Type B pancreatic cell (in vitro differentiated cells): ENCODE results near the gene ESR2. TPM values are rescaled to one million over a fixed set of nuclear protein-coding genes. Genes with fewer than 3 reads are reported as not detected.

ENCODE experiments used
- DNase-seq: peaks from one replicate; pipeline ENCODE4 v3.0.0; 2021; ENCODE audit warnings: mixed read lengths; ENCODE audit not compliant: unreplicated experiment; ENCODE audit errors: extremely low spot score
- H3K27ac Mint-ChIP-seq: 2 replicates; pipeline ENCODE4 v1.8.0; 2021; ENCODE audit warnings: mild to moderate bottlenecking, mixed read lengths
- H3K27me3 Mint-ChIP-seq: 2 replicates; pipeline ENCODE4 v1.8.0; 2021; ENCODE audit warnings: mixed read lengths
- H3K36me3 Mint-ChIP-seq: 2 replicates; pipeline ENCODE4 v1.8.0; 2021; ENCODE audit warnings: mixed read lengths
- H3K4me1 Mint-ChIP-seq: one replicate; pipeline ENCODE4 v1.8.0; 2021; ENCODE audit warnings: mixed read lengths; ENCODE audit not compliant: unreplicated experiment
- H3K4me3 Mint-ChIP-seq: 2 replicates; pipeline ENCODE4 v1.8.0; 2021; ENCODE audit warnings: mild to moderate bottlenecking, mixed read lengths
- H3K9me3 Mint-ChIP-seq: 2 replicates; pipeline ENCODE4 v1.8.0; 2021; ENCODE audit warnings: mixed read lengths
- CTCF ChIP-seq: fragments of 200-600 bp; sonication (generic); conservative IDR thresholded peaks from 2 replicates; pipeline ENCODE4 v1.5.0; 2021; ENCODE audit warnings: antibody characterized with exemption, mild to moderate bottlenecking
- total RNA-seq: library from RNA; stranded (reverse); gene quantifications from 2 replicates; pipeline ENCODE4 v1.2.1, GENCODE V29; 2021; ENCODE audit warnings: low replicate concordance

The ESR2 gene
- total RNA-seq, 1 donor from 2014 or later, result 0.53 TPM

DNA sequence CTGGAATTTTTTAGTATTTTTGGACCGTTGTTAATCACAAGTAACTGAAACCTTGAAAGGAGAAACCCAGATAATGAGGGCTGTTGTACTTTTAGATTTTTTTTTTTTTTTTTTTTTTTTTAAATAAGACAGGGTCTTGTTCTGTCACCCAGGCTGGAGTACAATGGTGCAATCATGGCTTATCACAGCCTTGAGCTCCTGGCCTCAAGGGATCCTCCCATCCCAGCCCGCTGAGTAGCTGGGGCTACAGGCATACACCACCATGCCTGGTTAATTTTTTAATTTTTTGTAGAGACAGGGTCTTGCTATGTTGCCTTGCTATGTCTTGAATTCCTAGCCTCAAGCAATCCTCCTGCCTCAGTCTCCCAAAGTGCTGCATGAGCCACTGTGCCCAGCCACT is 229.7 kb downstream of the ESR2 start:
- TF ChIP-seq CTCF, result no peak
- Mint-ChIP-seq H3K4me3 (no peak overlapping the region), H3K36me3 (peaks cover 14% of the 10 kb centered on the region), H3K9me3 (no peaks in the 10 kb centered on the region), H3K27ac (no peak overlapping the region), H3K27me3 (no peaks in the 10 kb centered on the region), H3K4me1 (peaks cover 7% of the 10 kb centered on the region)
- DNase-seq, result no peak

- DNase-seq, result no peak
- no peak for TF ChIP-seq CTCF
- Mint-ChIP-seq H3K36me3 (peaks cover 22% of the 10 kb centered on the region), H3K27me3 (no peaks in the 10 kb centered on the region), H3K27ac (no peak overlapping the region), H3K9me3 (no peaks in the 10 kb centered on the region), H3K4me3 (no peak overlapping the region), H3K4me1 (peaks cover 7% of the 10 kb centered on the region)
Measured at GRCh38 chr14:64062381-64063115, 231.6 kb downstream of the ESR2 start.

GRCh38 chr14:64061706-64062105 is 232.5 kb downstream of the ESR2 start:
- Mint-ChIP-seq H3K27ac (no peak overlapping the region), H3K27me3 (no peaks in the 10 kb centered on the region), H3K9me3 (peaks cover 4% of the 10 kb centered on the region), H3K36me3 (peaks cover 28% of the 10 kb centered on the region), H3K4me1 (peaks cover 7% of the 10 kb centered on the region), H3K4me3 (no peak overlapping the region)
- no peak for DNase-seq
- TF ChIP-seq CTCF, result no peak

- H3K4me3 Mint-ChIP-seq, result peak overlapping the region; percentile 50
- peaks cover 4% of the 10 kb centered on the region for H3K9me3 Mint-ChIP-seq
- H3K4me1 Mint-ChIP-seq, result peaks cover 7% of the 10 kb centered on the region
- peaks cover 24% of the 10 kb centered on the region for H3K36me3 Mint-ChIP-seq
- no peak for TF ChIP-seq CTCF
- no peaks in the 10 kb centered on the region for H3K27me3 Mint-ChIP-seq
- peak overlapping the region; percentile 82 for H3K27ac Mint-ChIP-seq
- no peak for DNase-seq
Measured at GRCh38 chr14:64061115-64061514, 233.1 kb downstream of the ESR2 start.

DNA sequence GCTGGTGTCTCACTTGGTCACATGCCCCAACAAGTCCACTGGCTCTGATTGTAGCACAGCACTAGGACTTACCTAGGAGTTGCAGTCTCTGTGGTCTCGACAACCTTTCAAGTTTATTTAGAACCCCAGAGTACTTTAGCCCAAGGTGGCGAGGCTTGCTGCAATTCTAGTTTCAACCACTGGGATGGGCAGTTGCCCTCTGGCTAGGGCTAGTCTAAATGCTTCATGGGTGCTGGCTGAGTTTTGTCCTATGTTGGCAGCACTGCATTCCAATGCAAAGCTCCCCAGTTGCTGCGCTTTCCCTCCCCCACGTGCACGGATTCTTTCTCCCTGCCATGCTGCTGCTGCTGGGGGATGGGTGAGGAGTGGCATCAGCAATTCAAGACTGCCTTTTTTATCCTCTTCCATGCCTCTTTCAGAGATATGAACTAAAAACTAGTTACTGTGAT is 233.5 kb downstream of the ESR2 start:
- peak overlapping the region; percentile 50 for H3K4me3 Mint-ChIP-seq
- peaks cover 7% of the 10 kb centered on the region for H3K4me1 Mint-ChIP-seq
- peak overlapping the region; percentile 82 for H3K27ac Mint-ChIP-seq
- H3K9me3 Mint-ChIP-seq, result peaks cover 4% of the 10 kb centered on the region
- peak; percentile 71 for TF ChIP-seq CTCF
- H3K36me3 Mint-ChIP-seq, result peaks cover 24% of the 10 kb centered on the region
- no peak for DNase-seq
- no peaks in the 10 kb centered on the region for H3K27me3 Mint-ChIP-seq
